D341Med (cell line): ENCODE data around the gene LHPP.

ENCODE experiments used
- DNase-seq: peaks from one replicate; pipeline ENCODE4 v3.0.0; 2012; ENCODE audit warnings: low spot score

LHPP gene

DNA sequence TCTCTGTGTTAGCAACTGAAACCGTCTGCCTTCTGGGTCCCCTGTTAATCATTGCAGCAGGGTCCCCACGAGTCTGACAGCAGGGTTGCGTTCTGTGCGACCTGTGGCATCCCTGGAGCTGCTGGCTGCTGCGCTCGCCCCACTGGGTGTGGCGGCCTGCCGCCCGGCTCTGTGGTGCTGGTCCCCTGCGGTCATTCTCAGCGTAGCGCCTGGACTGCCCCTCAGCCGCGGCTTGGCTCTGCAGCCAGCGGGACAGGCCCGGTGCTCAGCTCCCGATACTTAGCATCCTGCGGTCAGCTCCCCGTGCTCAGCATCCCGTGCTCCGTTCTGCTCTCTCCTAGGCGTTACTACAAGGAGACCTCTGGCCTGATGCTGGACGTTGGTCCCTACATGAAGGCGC is 35.0 kb downstream of the LHPP start:
- DNase-seq, result no peak

DNA sequence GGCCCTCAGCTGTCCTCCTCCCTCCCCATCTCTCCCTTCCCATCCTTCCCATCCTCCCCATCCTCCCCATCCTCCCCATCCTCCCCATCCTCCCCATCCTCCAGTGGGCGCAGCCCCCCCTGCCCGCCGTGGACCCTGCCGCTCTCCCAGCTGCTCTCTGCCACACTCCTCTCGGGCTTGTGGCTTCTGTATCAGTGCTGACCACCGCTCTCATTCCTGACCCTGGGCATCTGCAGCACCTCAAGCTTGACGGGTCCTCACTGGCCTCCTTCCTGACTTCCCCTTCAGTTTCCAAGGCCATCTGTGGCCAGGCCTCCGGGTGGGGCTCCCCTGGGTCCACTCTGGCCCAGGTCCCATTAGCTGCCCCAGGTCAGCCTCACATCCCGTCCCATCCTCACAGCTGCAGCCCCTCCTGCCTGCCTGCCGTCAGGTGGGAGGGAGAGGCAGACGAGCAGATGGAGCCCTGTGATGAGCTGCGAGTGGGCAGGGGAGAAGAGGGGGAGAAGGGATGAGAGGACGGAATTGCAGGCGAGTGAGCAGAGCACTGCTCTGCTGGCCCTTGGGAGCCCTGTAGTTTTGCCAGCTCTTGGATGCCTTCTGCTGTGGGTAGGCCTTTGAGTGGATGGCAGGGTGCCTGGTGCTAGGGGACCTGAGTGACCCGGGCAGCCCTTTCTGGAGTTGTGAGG is 35.7 kb downstream of the LHPP start:
- no peak for DNase-seq

DNA sequence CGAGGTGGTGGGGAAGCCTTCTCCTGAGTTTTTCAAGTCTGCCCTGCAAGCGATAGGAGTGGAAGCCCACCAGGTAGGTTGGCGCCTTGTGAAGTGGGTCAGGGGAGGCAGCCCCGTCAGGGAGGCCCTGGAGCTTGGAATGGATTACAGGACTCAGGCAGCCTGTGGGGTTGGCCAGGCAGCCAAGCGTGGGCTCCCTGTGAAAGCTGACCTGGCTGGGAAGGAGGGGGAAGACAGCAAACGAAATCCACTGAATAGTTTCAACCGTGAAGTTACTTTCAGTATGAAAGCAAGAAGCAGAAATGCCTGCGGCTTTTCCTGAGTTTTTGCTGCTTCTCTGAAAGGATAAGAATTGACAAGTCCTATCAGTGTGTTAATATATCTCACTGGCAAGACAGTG is 36.4 kb downstream of the LHPP start:
- DNase-seq, result no peak

DNA sequence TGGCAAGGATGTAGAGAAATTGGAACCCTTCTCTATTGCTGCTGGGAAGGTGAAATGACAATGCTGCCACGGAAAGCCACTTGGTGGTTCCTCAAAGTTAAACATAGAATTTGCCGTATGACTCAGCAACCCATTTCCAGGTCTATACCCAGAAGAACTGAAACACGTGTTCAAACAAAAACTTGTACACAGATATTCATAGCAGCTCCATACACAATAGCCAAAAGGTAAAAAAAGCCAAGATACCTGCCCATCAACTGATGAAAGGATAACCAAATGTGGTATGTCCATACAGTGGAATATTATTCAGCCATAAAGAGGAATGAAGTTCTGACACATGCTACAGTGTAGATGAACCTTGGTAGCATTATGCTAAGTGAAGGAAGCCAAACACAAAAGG is 39.1 kb downstream of the LHPP start:
- DNase-seq, result no peak

DNA sequence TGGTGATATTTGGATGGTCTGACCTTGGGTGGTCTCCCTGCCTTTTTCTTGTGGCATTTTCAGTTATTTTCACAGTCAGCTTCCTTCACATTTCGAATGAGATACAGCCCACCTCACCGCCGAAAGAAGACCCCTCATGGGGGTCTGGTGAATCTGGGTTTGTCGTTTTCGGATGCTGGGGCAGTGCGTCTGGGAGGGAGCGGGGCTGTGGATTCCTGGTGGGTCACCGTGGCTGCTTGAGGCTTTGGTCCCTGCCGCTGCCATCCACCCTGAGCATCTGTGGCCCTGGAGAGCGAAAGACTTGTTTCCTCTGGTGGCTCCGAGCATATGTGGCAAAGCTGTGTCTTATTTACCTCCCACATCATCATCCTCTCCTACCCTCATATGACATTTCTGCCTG is 43.1 kb downstream of the LHPP start:
- DNase-seq, result no peak

DNA sequence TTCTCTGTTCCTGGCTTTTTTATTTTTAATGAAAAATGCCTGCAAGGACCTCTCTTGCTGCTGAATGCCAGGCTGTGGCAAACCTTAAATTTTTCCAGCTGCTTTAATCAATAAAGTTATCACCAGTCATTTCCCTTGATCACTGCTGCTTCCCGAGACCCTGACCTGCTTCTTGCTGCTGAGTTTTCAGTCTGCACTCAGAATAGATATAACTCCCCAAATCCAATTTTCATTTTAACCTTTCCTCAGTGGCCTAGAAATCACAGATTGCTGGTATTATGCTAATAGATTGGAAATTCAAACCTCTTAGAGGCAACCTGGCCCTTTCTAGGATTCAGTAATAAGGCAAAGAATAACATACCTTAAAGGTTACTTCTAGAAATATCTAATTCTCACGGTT is 43.7 kb downstream of the LHPP start:
- DNase-seq, result no peak

DNA sequence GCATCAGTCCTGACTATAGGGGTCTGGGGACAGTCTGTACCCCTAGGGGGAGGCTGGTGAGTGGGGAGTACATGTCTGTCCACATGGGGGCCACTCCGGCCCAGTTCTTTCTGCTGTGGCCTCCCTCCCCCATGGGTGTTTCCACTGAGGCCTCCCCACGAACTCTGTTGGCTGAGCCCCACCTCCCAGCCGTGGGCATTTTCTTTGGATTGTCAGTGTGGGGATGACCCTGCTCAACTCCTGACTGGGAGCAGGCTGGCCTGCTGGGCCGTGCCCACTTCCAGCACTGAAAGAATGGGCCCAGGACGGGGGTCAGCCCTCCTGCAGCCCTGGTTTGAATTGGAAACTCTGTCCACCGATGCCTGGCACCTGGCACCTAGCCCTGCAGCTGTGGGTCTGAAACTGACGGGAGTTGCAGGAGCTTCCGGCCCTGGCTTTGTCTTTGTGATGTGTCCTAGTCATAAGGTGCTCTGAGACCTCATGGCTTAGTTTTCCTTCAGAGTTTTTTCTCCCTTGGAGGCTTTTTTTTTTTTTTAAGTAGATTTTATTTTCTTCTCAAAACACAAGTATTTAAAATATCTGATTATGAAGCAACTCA is 46.5 kb downstream of the LHPP start:
- DNase-seq, result no peak

DNA sequence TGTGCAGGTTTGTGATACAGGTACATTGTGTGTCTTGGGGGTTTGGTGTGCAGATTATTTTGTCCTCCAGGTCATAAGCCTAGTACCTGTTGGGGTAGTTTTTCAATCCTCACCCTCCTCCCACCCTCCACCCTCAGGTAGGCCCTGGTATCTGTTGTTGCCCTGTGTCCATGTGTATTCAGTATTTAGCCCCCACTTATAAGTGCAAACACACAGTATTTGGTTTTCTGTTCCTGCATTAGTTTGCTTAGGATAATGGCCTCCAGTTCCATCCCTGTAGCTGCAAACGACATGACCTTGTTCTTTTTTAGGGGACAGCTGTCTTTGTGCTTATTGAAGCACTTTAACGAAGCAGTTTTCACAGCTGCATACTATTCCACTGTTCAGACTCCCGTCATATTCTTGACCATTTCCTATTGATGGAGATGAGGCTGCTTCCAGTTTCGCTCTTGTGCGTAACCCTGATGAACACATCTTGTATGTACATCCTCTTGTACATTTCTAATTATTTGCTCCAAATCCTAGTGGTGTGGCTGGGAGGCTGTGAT is 47.4 kb downstream of the LHPP start:
- no peak for DNase-seq

DNA sequence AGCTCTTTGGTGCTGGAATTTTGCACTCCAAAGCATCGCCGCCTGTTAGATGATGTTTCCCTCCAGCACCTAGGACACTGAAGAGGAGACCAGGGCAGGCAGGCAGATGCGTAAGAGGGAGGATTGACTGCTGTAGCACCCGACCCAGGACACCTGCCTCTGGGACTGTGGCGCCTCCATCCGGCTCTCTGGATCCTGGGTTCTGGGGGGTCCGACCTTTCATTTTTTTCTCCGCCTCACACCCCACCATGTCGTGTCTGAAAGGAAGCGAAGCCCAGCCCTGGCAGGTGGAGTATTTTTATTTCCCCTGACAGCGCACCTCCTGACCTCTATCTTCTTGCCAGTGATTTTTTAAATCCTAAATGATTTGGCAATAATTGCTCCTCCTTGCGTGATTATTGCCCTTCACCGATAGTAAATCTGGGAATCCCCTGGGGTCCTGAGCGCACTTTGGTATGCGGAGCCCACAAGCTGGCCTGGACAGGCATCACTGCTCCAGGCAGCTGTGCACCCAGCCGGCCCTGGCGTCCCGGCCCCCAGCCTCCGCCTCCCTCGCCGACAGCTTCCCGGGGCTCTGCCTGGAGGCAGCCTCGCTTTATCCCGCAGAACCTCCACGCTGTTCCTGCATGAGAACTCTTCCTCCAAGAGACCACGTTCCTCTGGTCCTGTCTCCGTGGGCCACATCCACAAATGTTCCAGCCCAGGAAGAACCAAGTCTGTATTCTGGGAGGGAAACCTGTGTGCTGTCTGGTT is 48.4 kb downstream of the LHPP start:
- DNase-seq, result no peak

DNA sequence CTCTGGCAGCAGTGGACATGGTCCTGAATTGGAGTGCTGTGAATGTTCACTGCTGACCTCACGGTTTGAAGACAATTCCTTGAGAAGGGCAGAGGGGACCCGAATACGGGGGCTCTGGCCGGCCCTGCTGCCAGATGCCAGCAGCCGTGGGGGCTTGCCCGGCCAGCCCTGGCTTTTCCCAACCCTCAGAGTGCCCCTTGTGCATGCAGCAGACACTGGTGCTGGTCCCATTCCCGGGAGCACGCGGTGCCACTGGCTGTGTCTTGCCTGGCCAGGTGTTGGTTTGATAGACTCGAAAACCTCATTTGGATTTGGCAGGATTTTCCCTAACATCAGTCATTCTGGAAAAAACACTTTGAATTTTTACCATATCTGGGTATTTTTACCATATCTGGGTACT is 49.1 kb downstream of the LHPP start:
- no peak for DNase-seq

DNA sequence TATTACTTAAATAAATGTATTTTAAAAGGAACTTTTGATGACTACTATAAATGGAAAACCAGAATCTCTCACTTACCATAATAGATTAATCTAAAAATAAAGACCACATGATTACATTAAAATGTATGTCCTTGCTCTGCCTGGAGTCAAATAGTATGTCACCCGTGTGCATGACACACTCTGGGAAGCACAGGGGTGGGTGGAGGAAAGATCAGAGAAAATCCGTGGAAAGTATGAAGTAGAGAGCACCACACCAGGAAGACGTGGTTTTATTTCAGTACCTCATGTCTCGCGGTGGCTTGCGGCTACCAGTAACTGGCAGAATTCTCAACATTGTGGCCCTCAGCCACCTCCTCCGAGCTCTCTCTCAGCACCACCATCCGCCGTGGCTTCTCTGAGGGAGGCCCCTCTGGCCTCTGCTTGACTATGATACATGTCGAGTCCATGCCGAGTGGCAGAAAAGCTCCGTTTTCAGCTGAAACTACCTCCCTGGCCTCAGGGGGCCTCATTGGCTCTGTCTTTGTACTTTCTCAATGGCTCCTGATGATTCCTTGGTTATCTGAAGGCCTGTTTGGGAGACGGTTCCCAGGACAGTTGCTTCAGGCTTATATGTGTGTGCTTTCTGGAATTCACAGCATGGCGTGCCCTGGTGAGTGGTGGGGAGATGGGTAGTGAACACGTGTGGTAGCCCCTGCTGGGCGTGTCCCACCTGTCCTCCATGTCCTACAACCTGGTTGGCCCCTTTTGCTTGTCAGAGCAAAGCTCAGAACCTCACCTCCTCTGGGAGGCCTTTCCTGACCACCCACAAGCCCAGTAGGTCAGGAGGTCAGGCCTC is 49.8 kb downstream of the LHPP start:
- DNase-seq, result no peak

DNA sequence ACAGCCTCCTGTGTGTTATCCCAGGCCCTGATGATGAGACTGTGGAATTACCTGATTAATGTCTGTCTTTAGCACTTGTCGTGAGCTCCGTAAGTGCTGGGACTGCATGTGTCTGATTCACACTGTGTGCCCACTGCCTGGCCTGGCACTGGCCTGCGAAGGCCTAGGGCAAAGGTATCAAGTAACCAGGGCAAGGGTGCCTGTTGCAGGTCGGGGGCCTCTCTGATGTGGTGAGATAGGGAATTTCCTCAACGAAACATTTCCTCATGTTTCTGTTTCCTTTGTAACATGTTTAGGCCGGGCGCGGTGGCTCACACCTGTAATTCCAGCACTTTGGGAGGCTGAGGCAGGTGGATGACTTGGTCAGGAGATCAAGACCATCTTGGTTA is 50.4 kb downstream of the LHPP start:
- DNase-seq, result no peak

DNA sequence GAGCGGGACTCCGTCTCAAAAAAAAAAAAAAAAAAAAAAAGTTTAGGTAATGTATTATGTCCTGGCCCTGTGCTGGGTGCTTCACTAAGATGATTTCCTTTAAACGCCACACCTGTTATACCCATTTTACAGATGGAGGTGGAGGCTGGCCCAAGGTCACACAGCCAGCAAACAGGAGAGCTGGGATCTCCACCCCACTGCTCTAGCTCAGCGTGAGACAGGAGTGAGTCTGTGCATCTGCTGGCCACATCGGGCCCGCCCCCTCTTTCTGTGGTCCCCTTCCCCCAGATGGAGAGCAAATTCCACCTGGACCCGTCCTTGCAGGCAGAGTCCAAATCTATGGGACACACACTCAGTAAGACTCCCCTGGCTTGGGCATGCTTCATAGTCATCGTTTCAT is 51.0 kb downstream of the LHPP start:
- no peak for DNase-seq

DNA sequence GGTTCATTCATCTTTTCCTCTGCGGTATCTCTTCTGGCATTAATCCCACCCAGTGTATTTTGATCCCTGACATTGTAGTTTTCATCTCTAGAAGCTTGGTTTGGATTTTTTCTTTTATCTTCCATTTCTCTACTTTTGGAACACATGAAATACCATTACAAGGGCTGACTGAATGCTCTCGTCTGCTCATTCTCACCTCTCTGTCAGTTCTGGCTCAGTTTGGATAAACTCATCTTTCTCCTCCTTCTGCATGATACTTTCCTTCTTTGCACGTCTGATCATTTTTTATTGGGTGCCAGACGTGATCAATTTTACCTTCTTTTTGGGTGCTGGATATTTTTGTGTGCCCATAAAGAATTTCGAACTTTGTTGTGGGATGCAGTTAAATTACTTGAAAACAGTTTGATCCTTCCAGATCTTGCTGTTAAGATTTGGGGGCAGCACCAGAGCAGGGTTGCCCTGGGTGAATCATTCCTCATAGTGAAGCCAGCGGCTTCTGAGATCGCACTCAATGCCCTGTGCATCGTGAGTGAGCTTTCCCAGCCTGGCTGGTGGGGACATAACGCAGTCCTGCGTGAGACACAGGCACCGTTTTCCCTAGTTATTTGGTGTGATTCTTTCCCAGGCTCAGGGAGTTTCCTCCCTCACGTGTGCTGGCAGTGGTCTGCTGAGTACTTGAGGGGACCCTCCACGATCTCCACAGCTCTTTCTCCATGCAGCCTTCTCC is 53.8 kb downstream of the LHPP start:
- no peak for DNase-seq

DNA sequence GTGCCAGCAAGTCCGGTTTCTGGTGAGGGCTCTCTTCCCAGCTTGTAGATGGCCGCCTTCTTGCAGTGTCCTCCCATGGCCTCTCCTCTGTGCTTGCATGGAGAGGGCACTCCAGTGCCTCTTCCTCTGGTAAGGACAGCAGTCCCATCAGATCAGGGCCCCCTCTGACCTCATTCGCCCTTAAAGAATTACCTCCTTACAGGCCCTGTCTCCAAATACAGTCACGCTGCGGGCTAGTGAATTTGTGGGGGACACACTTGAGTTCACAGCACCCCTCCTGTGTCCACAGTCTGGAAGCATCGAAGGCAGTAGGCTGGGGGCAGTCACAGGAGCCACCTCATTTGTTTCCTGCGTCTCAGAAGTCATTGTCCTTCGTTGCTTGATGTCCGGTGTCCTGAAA is 54.6 kb downstream of the LHPP start:
- no peak for DNase-seq

DNA sequence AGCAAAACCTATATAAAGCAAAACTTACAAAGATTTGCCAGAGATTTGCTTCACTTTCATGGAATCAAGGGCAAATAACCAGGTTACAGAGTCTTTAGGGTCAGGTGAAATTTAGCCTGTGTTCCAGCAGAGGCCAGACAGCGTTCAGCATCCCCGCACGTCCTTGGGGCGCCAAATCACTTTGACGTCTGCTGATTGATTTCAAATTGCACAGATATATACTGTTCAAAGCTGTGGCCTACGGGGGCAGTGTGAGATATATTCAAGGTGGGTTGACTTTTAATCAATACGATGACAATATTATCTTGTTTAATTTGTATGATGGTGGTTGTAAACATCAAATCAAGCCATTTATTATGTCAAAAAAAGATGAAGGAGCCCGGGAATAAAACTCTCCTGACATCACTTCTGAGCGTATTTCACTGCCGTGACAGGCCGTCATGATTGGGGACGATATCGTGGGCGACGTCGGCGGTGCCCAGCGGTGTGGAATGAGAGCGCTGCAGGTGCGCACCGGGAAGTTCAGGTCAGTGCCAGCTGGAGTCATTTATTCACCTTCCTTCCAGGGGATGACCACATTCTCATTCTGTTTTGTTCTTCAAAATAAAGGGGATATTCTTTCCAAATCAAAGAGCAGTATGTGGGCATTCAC is 55.2 kb downstream of the LHPP start:
- DNase-seq, result no peak

DNA sequence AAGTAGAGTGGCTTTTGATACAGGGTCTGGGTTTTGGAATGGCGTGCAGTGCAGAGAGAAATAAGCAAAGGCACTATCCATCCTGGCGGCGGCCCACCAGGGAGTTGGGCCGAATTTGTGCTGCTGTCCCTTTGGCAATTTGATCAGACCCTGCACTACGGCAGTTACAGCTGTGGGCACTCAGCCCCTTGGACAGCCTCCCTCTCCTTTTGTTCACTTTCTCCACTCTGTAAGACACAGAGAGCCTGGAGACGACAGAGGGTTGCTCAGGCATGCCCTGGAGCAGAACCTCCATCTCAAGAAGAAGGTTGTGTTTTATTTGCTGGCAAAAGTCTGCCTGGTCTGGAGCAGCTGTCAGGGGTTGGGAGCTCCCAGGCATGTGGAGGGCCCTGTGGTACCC is 55.8 kb downstream of the LHPP start:
- DNase-seq, result no peak

DNA sequence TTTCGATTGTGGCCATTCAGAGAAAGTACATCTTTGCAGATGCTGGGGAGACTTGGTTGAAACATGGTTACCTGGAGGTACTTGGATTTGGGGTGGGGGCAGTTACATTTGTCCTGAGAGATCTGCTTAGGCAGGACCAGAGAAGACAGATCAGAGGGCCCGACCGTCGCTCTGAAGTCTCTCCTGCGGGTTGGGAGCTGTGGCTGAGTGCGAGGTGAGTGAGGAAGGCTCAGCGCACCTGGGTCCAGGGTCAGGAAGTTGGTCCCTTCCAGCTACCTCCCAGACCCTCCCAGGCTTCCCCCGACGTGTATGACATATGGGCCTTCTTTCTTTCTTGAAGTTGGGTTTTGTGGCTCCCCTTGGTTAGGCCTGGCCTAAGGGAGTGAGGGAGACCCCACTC is 56.3 kb downstream of the LHPP start:
- DNase-seq, result no peak

DNA sequence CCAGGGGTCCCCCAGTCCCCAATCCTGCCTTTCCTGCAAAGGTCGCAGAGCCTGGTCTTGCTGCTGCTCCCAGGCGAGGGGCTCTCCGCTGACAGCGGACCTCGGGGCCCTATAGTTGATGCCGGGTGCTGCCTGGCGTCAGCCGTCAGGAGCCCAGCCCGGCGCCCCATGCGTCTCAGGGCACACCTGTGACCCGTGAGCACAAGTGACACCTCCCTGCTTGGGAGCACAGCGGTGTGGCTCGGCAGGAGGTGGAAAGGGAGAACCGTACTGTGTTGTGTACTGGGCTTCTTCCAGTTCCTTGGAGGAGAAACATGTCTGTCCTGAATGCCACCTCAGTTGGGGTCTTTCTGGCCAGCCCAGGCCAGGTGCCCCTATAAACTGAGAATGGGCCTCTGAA is 56.7 kb downstream of the LHPP start:
- no peak for DNase-seq

DNA sequence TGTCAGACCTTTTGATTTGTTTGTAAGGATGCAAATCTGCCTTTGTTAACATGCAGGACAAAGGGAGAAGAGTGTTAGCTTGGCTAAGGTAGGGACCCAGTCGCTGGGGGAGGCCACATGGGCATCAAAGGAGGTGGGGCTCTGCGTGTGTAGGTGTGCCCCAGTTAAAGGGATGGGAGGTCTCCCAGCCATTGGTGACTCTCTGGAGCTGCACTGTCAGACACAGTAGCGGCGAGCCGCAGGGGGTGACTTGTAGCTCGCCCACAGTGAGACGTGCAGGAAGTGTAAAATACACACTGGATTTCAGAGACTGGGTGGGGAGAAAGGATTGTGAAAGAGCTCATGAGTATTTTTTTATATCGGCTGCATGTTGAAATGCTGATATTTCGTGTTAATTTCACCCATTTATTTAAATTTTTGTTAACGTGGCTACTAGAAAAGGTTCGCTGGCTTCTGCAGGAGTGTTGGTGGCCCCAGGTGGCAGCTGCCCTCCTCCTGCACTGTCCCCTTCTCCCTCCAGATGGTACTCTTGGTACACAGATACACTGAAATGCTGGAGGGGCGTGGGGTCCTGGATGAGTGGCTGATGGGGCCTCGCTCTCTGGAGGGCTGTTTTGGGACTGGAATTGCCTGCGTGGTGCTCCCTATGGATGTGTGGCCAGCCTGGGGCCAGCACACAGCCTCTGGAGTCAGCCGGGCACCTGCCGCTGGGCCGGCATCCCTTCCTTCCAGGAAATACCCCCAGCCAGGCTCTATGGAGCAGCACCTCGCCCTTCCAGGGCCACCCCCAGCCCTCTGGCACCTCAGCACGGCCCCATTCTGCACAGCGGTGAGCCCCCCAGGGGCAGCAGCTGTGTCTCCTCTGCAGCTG is 59.2 kb downstream of the LHPP start:
- no peak for DNase-seq
